MM.1S (cell line): ENCODE data around the gene KCNJ15.

Experiments used
- EZH2 ChIP-seq: fragments of 300-600 bp; sonication (generic); optimal IDR thresholded peaks from 2 replicates; pipeline ENCODE3; 2017; ENCODE audit warnings: low read depth, mild to moderate bottlenecking, antibody characterized with exemption, low read length, mixed read lengths
- EZH2phosphoT487 ChIP-seq: fragments of 300-600 bp; sonication (generic); IDR thresholded peaks from 2 replicates; pipeline ENCODE4 v1.6.1; 2018; ENCODE audit warnings: antibody characterized with exemption, low read length
- TF ChIP-seq, protein P1 (sequence below): fragments of 300-600 bp; sonication (generic); IDR thresholded peaks from 2 replicates; pipeline ENCODE4 v1.5.1; 2016; ENCODE audit warnings: antibody characterized with exemption, low read length, mixed read lengths

DNA sequence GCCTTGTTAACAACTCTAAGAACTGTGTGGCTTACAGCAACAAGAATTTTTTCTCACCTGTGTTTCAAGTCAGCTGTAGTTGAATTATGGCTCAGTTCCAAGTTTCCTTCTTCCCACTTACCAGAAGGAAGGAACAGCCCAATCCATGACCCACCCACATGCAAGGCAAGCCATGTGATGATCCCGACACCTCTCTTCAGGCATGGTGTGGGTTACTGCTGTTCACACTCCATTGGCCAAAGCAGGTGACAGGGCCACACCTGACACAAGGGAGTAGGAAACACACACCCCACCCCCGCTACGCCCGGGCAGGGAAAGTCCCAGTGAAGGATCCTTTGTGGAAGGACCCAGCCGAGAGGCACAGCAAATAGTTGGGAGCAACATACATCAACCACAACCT, 36.3 kb downstream of the KCNJ15 start:
- TF ChIP-seq, protein P1, sequence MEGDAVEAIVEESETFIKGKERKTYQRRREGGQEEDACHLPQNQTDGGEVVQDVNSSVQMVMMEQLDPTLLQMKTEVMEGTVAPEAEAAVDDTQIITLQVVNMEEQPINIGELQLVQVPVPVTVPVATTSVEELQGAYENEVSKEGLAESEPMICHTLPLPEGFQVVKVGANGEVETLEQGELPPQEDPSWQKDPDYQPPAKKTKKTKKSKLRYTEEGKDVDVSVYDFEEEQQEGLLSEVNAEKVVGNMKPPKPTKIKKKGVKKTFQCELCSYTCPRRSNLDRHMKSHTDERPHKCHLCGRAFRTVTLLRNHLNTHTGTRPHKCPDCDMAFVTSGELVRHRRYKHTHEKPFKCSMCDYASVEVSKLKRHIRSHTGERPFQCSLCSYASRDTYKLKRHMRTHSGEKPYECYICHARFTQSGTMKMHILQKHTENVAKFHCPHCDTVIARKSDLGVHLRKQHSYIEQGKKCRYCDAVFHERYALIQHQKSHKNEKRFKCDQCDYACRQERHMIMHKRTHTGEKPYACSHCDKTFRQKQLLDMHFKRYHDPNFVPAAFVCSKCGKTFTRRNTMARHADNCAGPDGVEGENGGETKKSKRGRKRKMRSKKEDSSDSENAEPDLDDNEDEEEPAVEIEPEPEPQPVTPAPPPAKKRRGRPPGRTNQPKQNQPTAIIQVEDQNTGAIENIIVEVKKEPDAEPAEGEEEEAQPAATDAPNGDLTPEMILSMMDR = no peak
- TF ChIP-seq EZH2 = no peak
- TF ChIP-seq EZH2phosphoT487 = no peak
